HepG2 (cell line): Measurements from ENCODE around the gene ESYT1. TPM values are rescaled to one million over a fixed set of nuclear protein-coding genes. Genes with fewer than 3 reads are reported as not detected.

Source experiments
- AGO2 ChIP-seq: fragments of 200-400 bp; formaldehyde crosslinking; optimal IDR thresholded peaks from 2 replicates; pipeline ENCODE3; 2017; ENCODE audit warnings: mild to moderate bottlenecking, low read depth, low read length, moderate library complexity
- GPN1 ChIP-seq: sonication (generic); formaldehyde crosslinking; IDR thresholded peaks from 2 replicates; pipeline ENCODE4 v1.5.1; 2020; ENCODE audit warnings: missing genetic modification reagents, borderline replicate concordance
- HMG20B ChIP-seq: conservative IDR thresholded peaks from 2 replicates; pipeline ENCODE4 v1.6.1; 2016; ENCODE audit warnings: missing genetic modification reagents, missing compliant biosample characterization
- NONO ChIP-seq, 2 experiments: fragments of 450-650 bp in 1 of 2; sonication (generic) in 1 of 2; formaldehyde crosslinking in 1 of 2; IDR thresholded peaks in 1 of 2; conservative IDR thresholded peaks in 1 of 2; 2 replicates each; pipeline versions ENCODE4 v1.6.1 to v1.8.0; 2017 to 2022; ENCODE audit warnings: mild to moderate bottlenecking in 1 of 2, missing genetic modification reagents in 1 of 2, moderate library complexity in 1 of 2
- NR2C2 ChIP-seq: sonication (generic); formaldehyde crosslinking; IDR thresholded peaks from 2 replicates; pipeline ENCODE4 v1.4.0; 2020; ENCODE audit warnings: missing genetic modification reagents, mild to moderate bottlenecking, moderate library complexity, borderline replicate concordance
- PAF1 ChIP-seq: IDR thresholded peaks from 2 replicates; pipeline ENCODE4 v1.6.1; 2016; ENCODE audit warnings: missing genetic modification reagents, missing compliant biosample characterization
- PAX8 ChIP-seq: sonication (generic); formaldehyde crosslinking; IDR thresholded peaks from 2 replicates; pipeline ENCODE4 v1.8.0; 2022; ENCODE audit warnings: mild to moderate bottlenecking, missing genetic modification reagents, borderline replicate concordance
- REPIN1 ChIP-seq: sonication (generic); formaldehyde crosslinking; IDR thresholded peaks from 2 replicates; pipeline ENCODE4 v1.8.0; 2022; ENCODE audit warnings: missing genetic modification reagents, low read depth, mild to moderate bottlenecking, borderline replicate concordance
- SALL1 ChIP-seq: sonication (generic); formaldehyde crosslinking; IDR thresholded peaks from 2 replicates; pipeline ENCODE4 v1.8.0; 2022; ENCODE audit warnings: mild to moderate bottlenecking, missing genetic modification reagents
- SCMH1 ChIP-seq: sonication (generic); formaldehyde crosslinking; IDR thresholded peaks from 2 replicates; pipeline ENCODE4 v1.9.0; 2021; ENCODE audit warnings: missing genetic modification reagents, mild to moderate bottlenecking, borderline replicate concordance
- SMAD1 ChIP-seq: sonication (generic); formaldehyde crosslinking; IDR thresholded peaks from 2 replicates; pipeline ENCODE4 v1.4.0; 2020; ENCODE audit warnings: missing genetic modification reagents, low read depth, mild to moderate bottlenecking, borderline replicate concordance
- SRSF1 ChIP-seq: fragments of 200-400 bp; formaldehyde crosslinking; optimal IDR thresholded peaks from 2 replicates; pipeline ENCODE3; 2017; ENCODE audit warnings: mild to moderate bottlenecking, low read depth, low read length, moderate library complexity
- U2AF1 ChIP-seq: fragments of 200-400 bp; formaldehyde crosslinking; optimal IDR thresholded peaks from 2 replicates; pipeline ENCODE3; 2017; ENCODE audit warnings: mild to moderate bottlenecking, low read depth, low read length
- USF2 ChIP-seq, 2 experiments: sonication (generic) in 1 of 2; formaldehyde crosslinking in 1 of 2; IDR thresholded peaks; 2 replicates each; pipeline versions ENCODE4 v1.5.1 to v1.6.1; 2011 to 2020; ENCODE audit warnings: borderline replicate concordance in 1 of 2, low read depth in 1 of 2, low read length in 1 of 2, mild to moderate bottlenecking in 1 of 2, missing genetic modification reagents in 1 of 2, moderate library complexity in 1 of 2
- ZBTB7A ChIP-seq: sonication (generic); formaldehyde crosslinking; IDR thresholded peaks from 2 replicates; pipeline ENCODE4 v1.8.0; 2022; ENCODE audit warnings: mild to moderate bottlenecking, missing genetic modification reagents
- ZFAT ChIP-seq: sonication (generic); formaldehyde crosslinking; conservative IDR thresholded peaks from 2 replicates; pipeline ENCODE4 v1.8.1; 2023; ENCODE audit warnings: missing genetic modification reagents, inconsistent platforms
- ZFP36 ChIP-seq: fragments of 150-350 bp; IDR thresholded peaks from 2 replicates; pipeline ENCODE4 v1.6.1; 2018; ENCODE audit warnings: borderline replicate concordance, low read length, low read depth; ENCODE audit not compliant: partially characterized antibody
- ZFP36L1 ChIP-seq: sonication (generic); formaldehyde crosslinking; IDR thresholded peaks from 2 replicates; pipeline ENCODE4 v1.8.0; 2022; ENCODE audit warnings: mild to moderate bottlenecking, missing genetic modification reagents, moderate library complexity
- ZNF12 ChIP-seq: sonication (generic); formaldehyde crosslinking; IDR thresholded peaks from 2 replicates; pipeline ENCODE4 v1.5.0; 2020; ENCODE audit warnings: missing genetic modification reagents
- ZNF276 ChIP-seq: sonication (generic); formaldehyde crosslinking; IDR thresholded peaks from 2 replicates; pipeline ENCODE4 v1.4.0; 2020; ENCODE audit warnings: mild to moderate bottlenecking, low read depth, missing genetic modification reagents
- ZNF329 ChIP-seq: sonication (generic); formaldehyde crosslinking; IDR thresholded peaks from 2 replicates; pipeline ENCODE4 v1.9.0; 2021; ENCODE audit warnings: low read depth, mild to moderate bottlenecking, missing genetic modification reagents
- ZSCAN31 ChIP-seq: sonication (generic); formaldehyde crosslinking; IDR thresholded peaks from 2 replicates; pipeline ENCODE4 v1.5.0; 2020; ENCODE audit warnings: low read depth, mild to moderate bottlenecking, missing genetic modification reagents
- polyA plus RNA-seq, 8 experiments: library from polyadenylated mRNA; depleted of rRNA in 3 of 8; stranded (reverse) in 7 of 8; unstranded in 1 of 8; fragments of >200 nt; fragmentation: Illumina TruSeq in 4 of 8; extraction: Trizol in 4 of 8; gene quantifications; 2 replicates each; pipeline versions ENCODE4 v1.2.1 to v1.2.3, GENCODE V29; 2011 to 2016; ENCODE audit warnings: low read depth in 4 of 8, missing spikeins in 1 of 8, mixed read lengths in 1 of 8; ENCODE audit not compliant: insufficient read depth in 1 of 8
- total RNA-seq, 5 experiments: library from RNA; depleted of rRNA; stranded (reverse); fragments of >200 nt; fragmentation: Illumina TruSeq; extraction: Trizol; gene quantifications; 2 replicates each; pipeline ENCODE4 v1.2.3, GENCODE V29; 2016; ENCODE audit warnings: low read depth in 1 of 5
- TF ChIP-seq, protein P1 (sequence below): sonication (generic); formaldehyde crosslinking; IDR thresholded peaks from 2 replicates; pipeline ENCODE4 v1.8.0; 2022; ENCODE audit warnings: missing genetic modification reagents, mild to moderate bottlenecking, inconsistent platforms, borderline replicate concordance

ESYT1 gene
- total and polyA plus RNA-seq, 2 of the 13 experiments (the other 11 are each of a cell fraction or from before 2014, with no cell fraction given): 66.9 to 71.0 TPM

- TF ChIP-seq SRSF1 (peak; percentile 65), U2AF1 (peak; percentile 14), NR2C2 (CRISPR knock-in tag) (no peak; the same call in 1 of the 2 replicates), AGO2 (peak; percentile 98), SCMH1 (CRISPR knock-in tag) (no peak), USF2 (IDR thresholded peaks at IDR 0.05; ENCODE audit: low read depth, low read length) (no peak), USF2 (CRISPR knock-in tag; IDR thresholded peaks at IDR 0.05; ENCODE audit: borderline replicate concordance) (no peak), ZFAT (CRISPR knock-in tag) (no peak), REPIN1 (CRISPR knock-in tag) (peak; percentile 64; the same call in 1 of the 2 replicates), SMAD1 (CRISPR knock-in tag) (no peak; the same call in 1 of the 2 replicates), GPN1 (0 out of 2 replicates have a peak, but pooled peaks have one; percentile 49), ZSCAN31 (CRISPR knock-in tag) (peak; percentile 68), ZNF276 (CRISPR knock-in tag) (no peak), ZNF329 (CRISPR knock-in tag) (peak; percentile 53; the same call in 1 of the 2 replicates), ZFP36L1 (CRISPR knock-in tag) (peak; percentile 51; the same call in 1 of the 2 replicates), PAF1 (CRISPR knock-in tag) (no peak), ZFP36 (no peak), ZBTB7A (CRISPR knock-in tag) (no peak; the same call in 1 of the 2 replicates), HMG20B (CRISPR knock-in tag) (no peak), SALL1 (peak; percentile 72), NONO (IDR thresholded peaks at IDR 0.05) (no peak), NONO (CRISPR knock-in tag; conservative IDR thresholded peaks at IDR 0.05) (peak; percentile 79), ZNF12 (CRISPR knock-in tag) (no peak), PAX8 (no peak)
- TF ChIP-seq, protein P1, sequence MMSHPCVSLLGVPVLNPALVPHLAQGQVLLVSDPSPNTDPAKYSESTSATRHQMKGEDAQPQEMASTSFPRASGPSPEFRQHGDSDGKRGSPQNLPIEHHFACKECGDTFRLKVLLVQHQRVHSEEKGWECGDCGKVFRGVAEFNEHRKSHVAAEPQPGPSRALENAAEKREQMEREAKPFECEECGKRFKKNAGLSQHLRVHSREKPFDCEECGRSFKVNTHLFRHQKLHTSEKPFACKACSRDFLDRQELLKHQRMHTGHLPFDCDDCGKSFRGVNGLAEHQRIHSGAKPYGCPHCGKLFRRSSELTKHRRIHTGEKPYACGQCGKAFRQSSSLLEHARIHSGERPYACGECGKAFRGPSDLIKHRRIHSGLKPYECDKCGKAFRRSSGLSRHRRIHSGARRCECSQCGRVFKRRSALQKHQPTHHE: peak; percentile 52; the same call in 1 of the 2 replicates
Observed at GRCh38 chr12:56079723-56080555, 48.1 kb upstream of the ESYT1 start, which contains the start of gene ERBB3 (continued).
